ENCODE measurements around the gene SPO11. TPM values are rescaled to one million over a fixed set of nuclear protein-coding genes. Genes with fewer than 3 reads are reported as not detected.

SPO11 gene
- total and polyA plus RNA-seq, 7 donors = not detected

DNA sequence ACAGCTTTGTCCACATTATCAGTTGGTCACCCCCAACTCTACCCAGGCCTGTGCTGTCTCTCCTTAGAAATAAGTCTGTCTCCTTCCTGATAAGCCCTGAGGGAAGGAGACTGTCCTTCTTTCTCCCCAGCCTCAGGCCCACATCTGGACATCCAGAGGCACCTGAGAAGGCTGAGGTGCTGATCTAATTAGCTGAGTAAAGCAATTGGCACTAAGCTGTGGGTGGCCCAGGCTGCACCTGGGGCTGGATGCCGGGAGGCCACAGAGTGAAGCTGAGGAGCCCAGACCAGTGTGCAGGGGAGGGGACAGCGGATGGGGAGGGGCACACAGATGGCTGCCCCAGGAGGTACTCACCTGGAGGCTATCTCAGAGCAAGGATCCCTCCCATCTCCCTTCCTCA, 37.0 kb upstream of the SPO11 start:
- no peaks in the 10 kb centered on the region for H3K36me3 ChIP-seq
- TF ChIP-seq POLR2A (IDR thresholded peaks at IDR 0.05) (no peak), EP300 (IDR thresholded peaks at IDR 0.05) (no peak), CTCF (IDR thresholded peaks at IDR 0.05) (no peak), POLR2AphosphoS5 (IDR thresholded peaks at IDR 0.05) (no peak)
- peaks cover 0 to 25% (median 23%) of the 10 kb centered on the region in 4 donors for H3K4me1 ChIP-seq
- no peak for DNase-seq
- H3K27me3 ChIP-seq = peaks cover 0 to 17% (median 0%) of the 10 kb centered on the region in 3 donors
- intact Hi-C loops (cut with DNase I) = no loop called here
- 85 to 94% methylated on average over 2 of the region's 2 CpGs for WGBS, 2 donors
- no peak overlapping the region for H3K27ac ChIP-seq
- no peak overlapping the region for H3K4me3 ChIP-seq
- H3K9me3 ChIP-seq = no peaks in the 10 kb centered on the region

DNA sequence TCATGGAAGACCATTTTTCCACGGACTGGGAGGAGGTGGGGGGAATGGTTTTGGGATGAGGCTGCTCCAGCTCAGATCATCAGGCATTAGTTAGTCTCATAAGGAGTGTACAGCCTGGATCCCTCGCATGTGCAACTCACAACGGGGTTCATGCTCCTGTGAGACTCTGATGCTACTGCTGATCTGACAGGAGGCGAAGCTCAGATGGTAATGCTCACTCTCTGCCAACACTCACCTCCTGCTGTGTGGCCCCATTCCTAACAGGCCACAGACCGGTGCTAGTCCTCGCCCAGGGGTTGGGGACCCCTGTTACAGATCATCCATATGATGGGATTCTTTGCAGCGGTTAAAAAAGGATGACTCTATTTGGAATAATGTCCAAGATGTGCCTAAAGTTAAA, 35.6 kb upstream of the SPO11 start:
- intact Hi-C loops (cut with DNase I) = no loop called here

DNA sequence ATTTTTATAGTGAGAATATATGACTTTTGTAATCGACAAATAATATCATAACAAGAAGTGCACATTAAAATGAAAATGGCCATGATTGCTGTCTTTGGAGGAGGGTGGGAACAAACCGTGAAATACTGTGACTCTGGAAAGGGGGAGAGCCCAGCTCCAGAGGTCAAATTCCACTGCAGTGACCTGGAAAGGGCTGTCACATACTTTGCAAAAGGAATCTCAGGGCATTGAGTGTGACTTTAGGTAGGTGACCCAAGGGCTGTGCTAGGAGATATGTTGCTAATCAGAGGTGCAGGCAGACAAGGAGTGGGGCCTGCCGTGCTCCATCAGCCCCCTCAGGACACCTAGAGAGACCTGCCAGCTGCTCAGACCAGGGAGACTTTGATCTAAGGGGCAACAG, 35.1 kb upstream of the SPO11 start:
- no peak overlapping the region for H3K4me3 ChIP-seq
- intact Hi-C loops (cut with DNase I) = no loop called here
- no peak overlapping the region for H3K27ac ChIP-seq
- H3K36me3 ChIP-seq = no peaks in the 10 kb centered on the region
- no peak for DNase-seq
- no peak for TF ChIP-seq EP300 (IDR thresholded peaks at IDR 0.05)
- no peaks in the 10 kb centered on the region for H3K9me3 ChIP-seq
- 35 to 58% methylated on average over 3 of the region's 3 CpGs for WGBS, 2 donors
- peaks cover 0 to 8% (median 0%) of the 10 kb centered on the region in 3 donors for H3K27me3 ChIP-seq
- H3K4me1 ChIP-seq = peaks cover 0 to 6% (median 4%) of the 10 kb centered on the region in 4 donors

More for the DNA sequence above, 35.6 kb upstream of the SPO11 start:
- Histone ChIP-seq H3K27ac (no peak overlapping the region), H3K27me3 (peaks cover 0 to 12% (median 0%) of the 10 kb centered on the region in 3 donors), H3K4me1 (peaks cover 0 to 12% (median 9%) of the 10 kb centered on the region in 4 donors), H3K9me3 (no peaks in the 10 kb centered on the region), H3K36me3 (no peaks in the 10 kb centered on the region), H3K4me3 (no peak overlapping the region)
- TF ChIP-seq CTCF (IDR thresholded peaks at IDR 0.05) (no peak), EP300 (IDR thresholded peaks at IDR 0.05) (no peak), POLR2A (IDR thresholded peaks at IDR 0.05) (no peak), POLR2AphosphoS5 (IDR thresholded peaks at IDR 0.05) (no peak)
- DNase-seq = no peak
- 80 to 84% methylated on average over 7 of the region's 7 CpGs for WGBS, 2 donors

DNA sequence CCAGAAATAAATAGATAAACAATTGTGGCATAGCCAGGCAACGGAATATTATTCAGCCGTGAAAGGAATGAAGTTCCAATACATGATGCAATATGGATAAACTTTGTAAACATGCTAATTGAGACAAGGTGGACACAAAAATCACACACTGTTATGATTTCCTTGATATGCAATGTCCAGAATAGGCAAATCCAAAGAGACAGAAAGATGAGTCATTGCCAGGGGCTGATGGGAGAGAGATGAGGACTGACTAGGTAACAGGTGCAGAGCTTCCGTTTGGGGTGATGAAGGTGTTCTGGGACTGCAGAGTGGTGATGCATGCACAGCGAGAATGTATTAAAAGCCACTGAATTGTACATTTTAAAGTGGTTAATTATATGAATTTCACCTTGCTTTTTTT, 31.1 kb upstream of the SPO11 start:
- no peak for TF ChIP-seq POLR2AphosphoS5 (IDR thresholded peaks at IDR 0.05)
- no peak for TF ChIP-seq EP300 (IDR thresholded peaks at IDR 0.05)
- no peak for TF ChIP-seq POLR2A (IDR thresholded peaks at IDR 0.05)
- no peak for TF ChIP-seq CTCF (IDR thresholded peaks at IDR 0.05)
- Histone ChIP-seq H3K27me3 (no peaks in the 10 kb centered on the region), H3K36me3 (no peaks in the 10 kb centered on the region), H3K4me3 (no peak overlapping the region), H3K27ac (no peak overlapping the region), H3K9me3 (no peaks in the 10 kb centered on the region), H3K4me1 (no peaks in the 10 kb centered on the region)
- intact Hi-C loops (cut with DNase I) = no loop called here
- 72 to 89% methylated on average over 4 of the region's 4 CpGs for WGBS, 2 donors
- DNase-seq = no peak

- H3K27me3 ChIP-seq = no peaks in the 10 kb centered on the region
- no peaks in the 10 kb centered on the region for H3K9me3 ChIP-seq
- intact Hi-C loops (cut with DNase I) = no loop called here
- H3K27ac ChIP-seq = no peak overlapping the region
- TF ChIP-seq POLR2AphosphoS5 (IDR thresholded peaks at IDR 0.05) = no peak
- no peak for TF ChIP-seq EP300 (IDR thresholded peaks at IDR 0.05)
- no peak for DNase-seq
- H3K4me3 ChIP-seq = no peak overlapping the region
- WGBS, 2 donors = 77 to 79% methylated on average over 14 of the region's 14 CpGs
- no peaks in the 10 kb centered on the region for H3K36me3 ChIP-seq
- H3K4me1 ChIP-seq = no peaks in the 10 kb centered on the region
These were observed 28.6 kb upstream of the SPO11 start for GRCh38 chr20:57301026-57301425.

DNA sequence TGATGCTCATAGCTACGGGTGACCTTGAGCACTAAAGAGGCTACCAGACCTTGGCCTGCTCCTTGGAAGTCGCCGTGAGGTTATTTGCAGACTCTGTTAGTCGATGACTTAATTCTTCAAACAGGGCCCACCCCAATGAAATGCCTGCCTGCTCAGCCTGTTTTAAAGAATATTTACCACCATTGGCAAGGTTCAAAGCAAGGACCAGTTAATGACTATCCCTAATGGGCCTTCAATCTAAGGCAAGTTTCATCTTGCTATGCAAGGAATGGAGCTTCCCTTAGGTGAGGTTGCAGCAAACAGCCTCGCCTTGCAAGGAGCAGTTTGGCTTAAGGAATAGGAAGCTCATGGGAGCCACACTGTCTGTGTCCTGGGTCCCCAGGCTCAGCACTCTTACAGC, 22.9 kb upstream of the SPO11 start:
- intact Hi-C loops (cut with DNase I) = no loop called here
- WGBS, 2 donors = 86% methylated on average over 5 of the region's 5 CpGs
- peaks cover 0 to 11% (median 0%) of the 10 kb centered on the region in 3 donors for H3K27me3 ChIP-seq
- H3K4me3 ChIP-seq = no peak overlapping the region
- DNase-seq = no peak
- H3K27ac ChIP-seq = no peak overlapping the region
- H3K9me3 ChIP-seq = no peaks in the 10 kb centered on the region
- no peaks in the 10 kb centered on the region for H3K4me1 ChIP-seq
- no peaks in the 10 kb centered on the region for H3K36me3 ChIP-seq
- TF ChIP-seq POLR2A (IDR thresholded peaks at IDR 0.05) (no peak), EP300 (IDR thresholded peaks at IDR 0.05) (no peak), POLR2AphosphoS5 (IDR thresholded peaks at IDR 0.05) (no peak), CTCF (IDR thresholded peaks at IDR 0.05) (no peak)
